Transverse colon (tissue), 4 donors: ENCODE data around the gene IGF2BP1.

ENCODE experiments used
- CTCF ChIP-seq, 5 experiments: fragments of 200-600 bp in 3 of 5; fragments of 450-650 bp in 2 of 5; sonication (generic) in 3 of 5; IDR thresholded peaks; 1 replicate in 2 of 5; 2 replicates in 3 of 5; pipeline ENCODE4 v1.5.1; 2016 to 2017; ENCODE audit warnings: antibody characterized with exemption in 5 of 5, inconsistent platforms in 3 of 5, mild to moderate bottlenecking in 2 of 5, moderate library complexity in 1 of 5
- EP300 ChIP-seq: sonication (generic); formaldehyde crosslinking; IDR thresholded peaks from one replicate; pipeline ENCODE4 v1.6.1; 2017; ENCODE audit warnings: antibody characterized with exemption, low read depth
- POLR2A ChIP-seq: fragments of 450-650 bp; IDR thresholded peaks from one replicate; pipeline ENCODE4 v1.6.1; 2016; ENCODE audit warnings: antibody characterized with exemption, mild to moderate bottlenecking, moderate library complexity
- POLR2AphosphoS5 ChIP-seq, 3 donors: sonication (generic); formaldehyde crosslinking; IDR thresholded peaks; one replicate each; pipeline ENCODE4 v1.6.1; 2016; ENCODE audit warnings: antibody characterized with exemption in 3 of 3

- TF ChIP-seq CTCF (IDR thresholded peaks at IDR 0.05): peak; percentile 69 to 82 (median 73)
- TF ChIP-seq POLR2AphosphoS5 (IDR thresholded peaks at IDR 0.05): no peak
- no peak for TF ChIP-seq POLR2A
- TF ChIP-seq EP300: no peak
Measured at GRCh38 chr17:49035470-49036269, 38.5 kb downstream of the IGF2BP1 start.
